NAMALWA (cell line): ENCODE results near the gene RNF213.
A peak's percentile ranks its signal among the peaks of the same experiment; 100 is the strongest.

ENCODE experiments used
- DNase-seq: peaks from one replicate; pipeline ENCODE4 v3.0.0-alpha.2; 2015; ENCODE audit warnings: low spot score

Gene RNF213

GRCh38 chr17:80421381-80422090 lies 160.9 kb downstream of the RNF213 start:
- no peak for DNase-seq

GRCh38 chr17:80422276-80422675 lies 161.6 kb downstream of the RNF213 start:
- DNase-seq, result no peak

GRCh38 chr17:80422981-80423380 lies 162.3 kb downstream of the RNF213 start:
- no peak for DNase-seq

GRCh38 chr17:80423536-80424225 lies 163.0 kb downstream of the RNF213 start:
- DNase-seq, result no peak

- no peak for DNase-seq
Observed at GRCh38 chr17:80424261-80424660, 163.6 kb downstream of the RNF213 start.

- DNase-seq, result no peak
Observed at GRCh38 chr17:80424878-80425765, 164.5 kb downstream of the RNF213 start.

GRCh38 chr17:80425835-80426426 lies 165.3 kb downstream of the RNF213 start:
- DNase-seq, result no peak

- peak; percentile 86 for DNase-seq
Observed at GRCh38 chr17:80426671-80427326, 166.1 kb downstream of the RNF213 start.

- no peak for DNase-seq
Observed at GRCh38 chr17:80427366-80428282, 167.0 kb downstream of the RNF213 start.

GRCh38 chr17:80428363-80428762 lies 167.7 kb downstream of the RNF213 start:
- DNase-seq, result no peak

- no peak for DNase-seq
Observed at GRCh38 chr17:80428796-80429195, 168.1 kb downstream of the RNF213 start.

- no peak for DNase-seq
Observed at GRCh38 chr17:80429356-80430275, 169.0 kb downstream of the RNF213 start.

- no peak for DNase-seq
Observed at GRCh38 chr17:80430446-80431245, 170.0 kb downstream of the RNF213 start.

- no peak for DNase-seq
Observed at GRCh38 chr17:80431246-80432195, 170.9 kb downstream of the RNF213 start.

- no peak for DNase-seq
Observed at GRCh38 chr17:80432350-80432955, 171.8 kb downstream of the RNF213 start.

GRCh38 chr17:80432961-80433550 lies 172.4 kb downstream of the RNF213 start:
- DNase-seq, result no peak
